NCI-H446 (cell line): ENCODE data around the gene ITPKB.

Experiments used
- DNase-seq, 2 experiments: peaks; one replicate each; lab custom pipeline; 2025; lab: John Stamatoyannopoulos, UW

Gene ITPKB

DNA sequence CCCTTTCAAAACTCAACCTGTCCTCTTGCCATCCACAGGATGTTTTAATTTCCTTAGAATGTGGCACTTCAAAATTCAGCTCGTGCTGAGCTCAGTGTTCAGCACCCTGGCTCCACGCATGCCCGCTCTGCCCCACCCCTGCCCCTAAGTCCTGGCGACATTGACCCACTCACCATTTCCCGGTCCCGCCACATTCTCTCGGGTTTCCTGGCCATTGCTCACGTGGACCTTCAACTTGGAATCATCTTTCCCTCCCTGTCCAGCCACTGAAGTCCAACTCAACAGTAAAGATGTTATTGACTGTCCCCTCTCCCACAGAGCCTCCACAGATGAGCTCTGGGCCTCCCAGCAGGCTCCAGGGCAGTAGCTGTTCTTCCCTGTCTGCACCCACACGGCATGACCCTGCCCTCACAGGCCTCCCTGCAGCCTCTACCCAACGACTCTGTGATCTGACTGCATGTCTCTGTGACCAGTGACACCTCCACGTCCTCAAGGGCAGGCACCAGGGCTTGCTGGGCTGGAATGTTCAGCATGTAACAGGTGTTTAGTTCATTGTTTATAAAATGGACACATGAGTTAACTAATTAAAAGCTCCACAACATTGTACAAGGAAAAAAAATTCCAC is 53.8 kb downstream of the ITPKB start:
- no peak for DNase-seq

DNA sequence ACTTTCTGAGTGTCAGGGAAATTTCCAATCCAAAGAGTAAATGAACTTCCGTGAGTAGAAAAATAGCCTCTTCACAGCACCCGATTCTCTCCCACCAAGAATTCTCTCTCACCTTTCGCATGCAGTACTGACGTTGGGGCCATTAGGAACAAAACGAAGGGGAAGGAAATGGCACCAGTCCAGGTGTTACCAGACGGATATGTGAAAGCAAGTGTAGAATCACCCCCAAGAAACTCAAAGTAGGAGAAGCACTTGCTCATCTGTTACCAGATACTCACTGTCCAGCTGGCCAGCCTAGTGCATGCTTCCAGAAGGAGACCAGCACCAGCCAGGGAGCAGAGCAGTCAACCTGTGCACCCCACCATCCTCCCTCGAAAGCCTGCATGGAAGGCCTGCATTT is 55.1 kb downstream of the ITPKB start:
- no peak for DNase-seq

DNA sequence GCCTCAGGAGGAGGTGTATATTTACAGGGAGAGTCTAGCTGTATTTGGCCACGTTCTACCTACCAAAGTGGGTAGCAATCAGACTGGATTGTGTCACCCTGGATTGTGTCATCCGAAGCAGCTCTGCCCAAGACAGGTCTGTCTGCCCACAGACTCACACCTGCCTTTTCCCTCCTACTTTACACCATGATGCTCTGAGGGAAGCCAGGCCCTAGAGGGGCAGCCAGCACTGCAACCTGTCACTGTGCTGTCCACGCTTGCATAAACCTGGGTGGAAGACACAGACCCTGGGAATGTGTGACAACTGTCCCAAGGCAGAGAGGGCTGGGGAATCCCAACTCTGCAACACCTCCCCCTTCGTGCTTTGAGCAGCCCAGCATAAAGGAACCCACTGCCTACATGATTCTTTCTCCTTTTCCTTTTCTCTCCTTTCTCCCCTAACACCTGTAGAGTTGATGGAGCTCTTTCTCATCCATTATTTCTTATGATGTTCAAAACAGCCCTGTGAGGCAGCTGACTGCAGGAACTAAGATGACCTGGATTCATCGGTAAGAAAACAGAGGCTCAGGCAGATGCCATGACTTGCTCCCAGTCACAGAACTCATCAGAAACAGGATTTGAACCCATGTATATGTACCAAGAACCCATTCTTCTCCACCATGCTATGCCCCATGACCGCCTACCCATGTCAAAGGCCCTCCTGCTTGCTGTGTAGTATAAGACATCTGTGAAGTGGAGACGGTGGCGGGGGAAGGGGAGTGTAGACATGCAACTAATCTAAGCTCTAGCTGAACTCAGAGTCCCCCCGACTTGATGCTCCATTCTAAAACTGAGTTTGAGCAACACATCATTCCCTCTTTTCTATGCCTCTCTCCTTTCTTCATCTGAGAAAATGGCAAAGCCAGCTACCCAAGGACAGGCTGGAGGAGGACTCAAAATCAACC is 55.9 kb downstream of the ITPKB start:
- no peak for DNase-seq

- peak; percentile 52 to 77 for DNase-seq
Measured at GRCh38 chr1:226681652-226682493, 57.2 kb downstream of the ITPKB start.

GRCh38 chr1:226680653-226681052 is 58.4 kb downstream of the ITPKB start:
- no peak for DNase-seq

DNA sequence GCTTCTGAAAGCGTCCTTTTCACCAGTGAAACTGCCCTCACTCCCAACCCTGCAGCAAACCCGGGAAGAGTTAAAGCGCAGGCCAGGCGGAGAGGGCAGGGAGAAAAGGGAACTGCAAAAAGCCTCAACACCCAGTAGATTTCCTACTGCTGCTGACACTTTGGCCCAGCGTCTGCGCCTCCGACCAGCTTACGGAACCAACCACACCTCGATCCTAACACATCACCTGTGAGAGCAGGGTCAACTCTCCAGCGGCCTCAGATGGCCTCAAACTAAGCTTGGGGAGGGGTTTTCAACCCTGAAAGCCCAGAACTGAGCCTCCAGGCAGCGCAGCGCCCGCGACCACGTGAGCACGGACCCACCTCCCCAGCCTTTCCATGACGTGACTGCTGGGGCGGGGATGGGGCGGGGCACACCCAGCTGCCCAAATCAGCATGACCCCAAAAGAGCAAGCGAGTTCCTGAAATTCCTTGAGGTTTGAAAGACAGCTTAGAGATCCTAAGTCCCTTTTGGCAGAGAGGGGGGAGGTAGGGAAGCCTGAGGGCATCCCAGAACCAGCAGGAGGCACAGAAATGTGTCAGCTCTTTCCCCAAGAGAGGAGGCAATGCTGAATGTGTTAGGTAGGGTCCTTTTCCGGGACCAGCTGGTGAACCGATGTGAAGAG is 59.1 kb downstream of the ITPKB start:
- DNase-seq = no peak

- DNase-seq = no peak
Measured at GRCh38 chr1:226679262-226679661, 59.8 kb downstream of the ITPKB start.

DNA sequence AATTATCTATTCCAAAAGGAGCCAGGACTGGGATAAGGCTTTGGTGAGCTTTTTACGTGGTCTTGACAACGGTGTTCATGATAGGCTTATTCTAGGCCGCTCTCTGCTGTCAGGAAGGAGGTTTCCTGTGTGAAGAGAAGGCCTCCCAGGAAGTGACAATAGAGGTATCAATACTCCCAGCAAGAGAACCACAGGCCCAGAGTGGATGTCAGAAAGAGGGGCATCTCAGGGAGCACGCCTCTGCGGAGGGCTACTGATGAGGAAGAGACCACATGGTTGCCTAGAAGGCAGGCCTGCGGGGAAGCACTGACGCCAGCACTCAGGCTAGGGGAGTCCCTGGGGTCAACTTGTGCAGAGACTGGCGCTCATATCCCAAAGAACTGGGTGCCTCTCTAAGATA is 60.4 kb downstream of the ITPKB start:
- DNase-seq = no peak

DNA sequence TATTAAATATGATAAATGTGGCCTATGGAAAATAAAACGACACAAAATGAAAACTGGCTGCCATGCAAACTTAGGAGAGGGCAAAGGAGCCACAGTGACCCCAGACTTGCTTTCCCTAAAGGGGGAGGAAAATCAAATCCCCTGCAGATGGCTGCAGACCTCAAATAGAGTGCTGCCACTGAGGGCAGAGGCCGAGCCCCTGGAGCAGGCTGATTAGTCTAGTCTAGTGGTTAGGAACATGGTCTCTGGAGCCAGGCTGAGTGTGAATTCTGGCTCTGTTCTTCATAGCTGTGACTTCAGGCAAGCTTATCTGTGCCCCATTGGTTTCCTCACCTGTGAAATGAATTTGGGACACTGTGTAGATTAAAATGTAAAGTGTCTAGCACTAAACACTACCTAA is 60.8 kb downstream of the ITPKB start:
- DNase-seq = no peak

DNA sequence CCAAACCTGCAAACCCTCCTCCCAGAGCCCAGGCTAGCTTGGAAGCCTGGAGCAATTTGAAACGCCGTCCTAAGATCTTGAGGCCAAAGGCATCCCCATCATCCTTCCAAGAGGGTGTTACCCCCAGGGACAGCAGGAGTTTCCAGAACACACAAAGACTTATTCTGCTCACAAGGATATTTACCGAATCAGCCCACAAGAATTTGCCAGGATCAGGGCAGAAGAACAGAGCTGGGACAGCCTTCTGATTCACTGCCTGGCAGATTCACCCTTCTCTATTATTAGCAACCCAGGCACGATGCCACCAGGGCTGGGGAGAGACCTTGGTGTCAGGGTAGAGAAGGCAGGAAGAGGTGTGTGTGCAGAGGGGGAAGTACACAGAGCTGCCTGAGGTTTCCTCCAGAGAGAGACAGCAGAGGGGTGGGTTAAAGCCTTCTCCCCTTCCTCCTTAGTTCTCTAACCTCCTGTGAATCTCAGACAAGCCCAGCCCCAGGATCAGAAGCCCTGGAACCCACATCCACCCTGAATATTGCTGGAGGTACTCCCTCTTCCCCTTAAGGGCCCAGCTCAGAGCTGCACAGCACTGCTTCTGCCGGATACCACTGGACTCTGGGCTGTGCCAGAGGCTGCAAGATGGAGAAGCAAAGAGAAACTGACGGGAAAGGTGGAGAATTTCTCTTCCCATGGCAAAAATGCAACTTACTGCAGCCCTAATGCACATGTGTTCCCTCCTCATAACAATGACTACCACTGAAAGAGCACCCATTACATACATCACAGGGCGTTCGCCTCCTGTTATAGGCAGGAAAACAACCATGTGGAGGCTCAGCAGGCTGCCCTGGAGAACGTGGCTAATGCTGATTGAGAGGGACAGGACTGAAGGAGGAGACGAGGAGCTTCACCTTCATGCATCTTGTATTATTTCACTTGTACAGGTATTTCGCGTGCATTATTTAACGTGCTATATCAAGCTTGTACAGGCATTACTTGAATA is 61.8 kb downstream of the ITPKB start:
- peak; percentile 80 to 91 for DNase-seq

GRCh38 chr1:226676381-226676780 is 62.7 kb downstream of the ITPKB start:
- no peak for DNase-seq

DNA sequence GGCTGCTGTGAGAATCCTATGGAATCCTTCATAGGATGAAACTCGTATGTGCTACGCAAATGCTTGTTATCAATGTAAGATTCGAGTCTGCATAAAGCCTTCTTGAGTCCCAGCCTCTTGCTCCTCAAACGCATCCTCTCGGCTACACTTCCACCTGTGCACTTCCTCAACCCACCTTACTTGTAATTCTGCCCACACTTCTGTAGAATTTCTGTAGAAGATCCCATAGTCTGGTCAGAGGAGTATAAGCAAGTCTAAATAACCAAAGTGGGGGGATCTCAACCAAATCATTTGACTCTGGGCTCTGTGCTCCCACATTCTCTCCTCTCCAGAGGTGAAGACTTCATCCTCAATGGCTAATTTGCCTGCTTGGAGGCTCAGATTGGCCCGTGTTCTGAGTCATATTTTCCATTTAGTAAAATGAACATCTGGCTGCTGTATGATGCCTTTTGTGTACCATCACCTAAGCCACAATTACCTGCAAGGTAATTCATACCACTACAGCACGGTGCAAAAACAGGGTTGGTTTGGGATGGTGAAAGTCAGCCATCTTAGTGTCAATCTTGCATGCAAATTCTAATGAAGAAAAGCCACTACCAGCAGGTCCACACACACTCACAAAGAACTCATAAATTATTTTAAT is 63.2 kb downstream of the ITPKB start:
- no peak for DNase-seq

DNA sequence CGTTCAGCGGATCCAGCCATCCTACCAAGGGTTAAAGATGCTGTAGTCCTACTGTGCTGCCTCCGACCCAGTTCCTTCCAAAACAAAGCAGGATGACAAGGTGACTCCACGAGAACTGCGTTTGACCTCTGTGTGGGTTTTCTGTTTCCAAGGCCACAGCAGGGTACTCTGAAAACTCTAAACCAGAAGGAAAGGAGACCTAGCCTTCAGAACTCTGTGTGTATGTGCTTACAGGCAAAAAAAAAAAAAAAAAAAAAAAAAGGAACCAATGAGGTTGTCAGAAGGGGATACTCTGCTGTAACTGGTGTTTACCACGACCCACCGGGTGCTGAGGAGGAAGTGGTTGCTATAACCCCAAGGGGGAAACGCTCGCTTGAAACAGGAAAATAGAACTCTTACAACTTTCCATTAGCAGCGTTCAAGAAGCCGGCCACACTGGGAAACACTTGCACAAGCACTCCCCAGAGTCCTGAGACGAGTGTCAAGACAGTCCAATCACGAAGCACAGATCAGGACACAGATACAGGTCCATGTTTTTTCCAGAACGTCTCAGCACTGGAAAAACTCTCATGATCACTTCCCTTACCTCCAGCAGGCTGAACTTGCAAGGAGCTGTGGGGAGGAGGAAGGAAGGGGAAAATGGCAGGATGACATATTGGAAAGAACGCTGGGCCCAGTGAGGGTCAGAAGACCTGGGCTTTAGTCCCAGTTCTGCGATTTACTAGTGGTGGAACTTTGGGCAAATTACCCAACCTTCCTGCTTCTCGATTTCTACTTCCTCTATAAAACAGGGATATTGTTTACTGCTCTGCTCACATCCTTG is 64.0 kb downstream of the ITPKB start:
- DNase-seq = no peak

DNA sequence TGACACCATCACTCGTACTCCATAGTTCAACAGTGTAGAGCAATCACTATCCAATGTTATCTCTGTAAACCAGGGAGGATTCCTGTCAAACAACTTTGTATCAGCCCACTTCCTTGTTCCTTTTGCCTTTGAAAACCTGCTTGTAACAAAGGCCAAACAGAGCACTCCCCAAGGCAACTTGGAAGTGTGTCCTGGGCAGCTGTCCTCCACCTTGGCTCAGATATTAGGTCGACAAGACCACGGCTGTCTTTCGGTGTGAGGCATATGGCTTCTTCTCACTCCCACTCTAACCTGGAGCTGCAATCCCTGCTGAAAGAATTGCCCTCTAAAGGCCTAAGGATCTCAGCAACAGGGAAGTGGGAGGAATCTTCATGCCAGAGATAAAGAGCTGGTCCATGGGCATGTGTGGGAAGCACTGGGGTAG is 66.7 kb downstream of the ITPKB start:
- no peak for DNase-seq

- no peak for DNase-seq
Measured at GRCh38 chr1:226671277-226671676, 67.8 kb downstream of the ITPKB start.

DNA sequence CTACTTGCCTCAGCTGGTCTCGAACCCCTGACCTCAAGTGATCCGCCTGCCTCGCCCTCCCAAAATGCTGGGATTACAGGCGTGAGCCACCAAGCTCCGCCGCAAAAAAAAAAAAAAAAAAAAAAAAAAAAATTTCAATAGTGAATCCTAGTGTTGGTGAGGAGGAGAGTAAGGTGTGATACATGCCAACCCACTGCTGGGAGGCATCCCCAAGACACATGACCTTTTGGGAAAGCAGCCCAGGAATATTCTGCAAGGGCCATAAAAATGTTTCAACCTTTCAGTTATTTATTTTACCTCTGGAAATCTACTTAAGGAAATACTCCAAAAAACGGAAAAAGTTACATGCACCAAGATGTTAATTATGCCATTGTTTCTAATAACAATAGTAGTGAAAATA is 69.0 kb downstream of the ITPKB start:
- DNase-seq = no peak

GRCh38 chr1:226668173-226668560 is 70.9 kb downstream of the ITPKB start:
- DNase-seq = no peak

DNA sequence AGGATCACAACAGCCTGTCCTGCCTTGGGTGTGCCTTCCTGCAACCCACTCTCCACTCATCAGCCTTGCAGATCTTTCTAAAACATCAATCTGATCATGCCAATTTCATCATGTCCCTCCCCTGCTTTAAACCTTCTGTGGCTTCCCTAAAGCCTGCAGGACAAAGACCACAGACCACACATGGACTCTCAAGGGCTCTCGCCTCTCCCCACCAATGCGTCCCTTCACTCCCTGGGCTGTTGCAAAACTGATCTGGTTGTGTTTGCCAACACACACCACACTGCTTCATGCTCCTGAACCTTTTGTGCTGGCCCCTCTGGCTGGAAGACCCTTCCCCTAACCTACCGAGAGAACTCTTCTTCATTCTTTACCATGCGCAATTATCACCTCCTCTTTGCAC is 72.4 kb downstream of the ITPKB start:
- DNase-seq = no peak

DNA sequence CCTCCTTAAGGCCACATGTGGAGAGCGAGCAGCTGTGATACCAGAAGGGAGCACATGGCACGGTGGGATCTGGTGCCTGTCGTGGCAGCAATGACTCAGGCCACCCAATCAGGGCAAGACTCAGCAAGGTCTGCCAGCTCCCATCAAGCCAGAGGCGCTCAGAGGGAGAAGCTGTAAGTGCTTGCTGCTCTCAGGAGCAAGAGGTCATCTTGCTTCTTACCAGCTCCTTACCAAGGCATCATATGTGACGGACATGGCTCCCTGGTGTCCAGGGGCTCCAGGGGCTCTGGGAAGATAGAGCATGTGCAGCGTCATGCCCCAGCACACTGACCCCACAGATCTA is 72.9 kb downstream of the ITPKB start:
- no peak for DNase-seq
